ENCODE measurements around the gene PDIA5. TPM values are rescaled to one million over a fixed set of nuclear protein-coding genes. Genes with fewer than 3 reads are reported as not detected.

The PDIA5 gene
- 31.7 and 34.2 TPM in 2 replicates for total RNA-seq (2014; rRNA removed; shearing (Covaris generic))

DNA sequence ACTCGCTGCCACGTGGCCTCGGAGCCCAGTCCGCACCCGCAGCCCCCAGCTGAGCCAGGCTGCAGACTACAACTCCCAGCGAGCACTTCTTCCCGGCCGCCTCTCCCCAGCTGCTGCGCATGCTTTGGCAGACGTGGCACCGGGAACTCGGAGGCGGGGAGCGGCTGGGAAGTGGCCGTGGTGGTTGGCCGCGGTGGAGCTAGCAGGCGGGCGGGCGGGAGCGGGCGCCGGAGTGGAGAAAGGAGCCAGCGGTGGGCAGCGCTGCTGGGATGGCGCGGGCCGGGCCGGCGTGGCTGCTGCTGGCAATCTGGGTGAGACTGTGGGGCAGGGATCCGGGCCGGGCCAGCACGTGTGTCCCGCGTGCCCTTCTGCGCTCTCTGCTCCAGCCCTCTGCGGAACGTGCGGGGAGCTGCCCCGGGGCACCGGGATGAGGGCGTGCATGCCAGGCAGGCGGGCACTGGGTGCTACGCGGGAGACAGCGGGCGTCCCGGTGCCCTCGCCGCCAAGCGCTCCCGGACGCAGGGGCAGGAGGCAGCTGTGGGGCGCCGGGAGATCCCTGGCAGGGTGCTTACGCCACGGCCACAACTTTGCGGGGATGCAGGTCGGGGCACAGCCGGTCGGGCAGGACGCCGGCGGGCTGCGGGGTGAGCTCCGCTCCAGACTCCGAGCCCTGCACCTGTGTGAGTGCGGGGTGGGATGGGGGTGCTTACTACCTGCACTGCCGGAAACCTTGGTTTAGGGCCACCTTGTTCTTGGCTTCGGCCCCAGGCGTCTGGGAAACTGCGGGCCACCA lies at the start of gene PDIA5:
Gene PDIA5 (plus strand): TSS at position 130 of the 793 bp plus-strand sequence. CDS start 140 bp downstream, at position 270.
- Histone ChIP-seq H3K4me3 (ENCODE audit: insufficient read depth, low read depth, low read length) (peak within 1 kb of the TSS; percentile 97), H3K36me3 (replicated peaks; ENCODE audit: control insufficient read depth, insufficient read depth, low read length) (no peaks in the 10 kb centered on the region), H3K27me3 (ENCODE audit: control insufficient read depth, insufficient read depth, low read length) (peaks cover 7% of the 10 kb centered on the region)
- peak; percentile 95 for DNase-seq

DNA sequence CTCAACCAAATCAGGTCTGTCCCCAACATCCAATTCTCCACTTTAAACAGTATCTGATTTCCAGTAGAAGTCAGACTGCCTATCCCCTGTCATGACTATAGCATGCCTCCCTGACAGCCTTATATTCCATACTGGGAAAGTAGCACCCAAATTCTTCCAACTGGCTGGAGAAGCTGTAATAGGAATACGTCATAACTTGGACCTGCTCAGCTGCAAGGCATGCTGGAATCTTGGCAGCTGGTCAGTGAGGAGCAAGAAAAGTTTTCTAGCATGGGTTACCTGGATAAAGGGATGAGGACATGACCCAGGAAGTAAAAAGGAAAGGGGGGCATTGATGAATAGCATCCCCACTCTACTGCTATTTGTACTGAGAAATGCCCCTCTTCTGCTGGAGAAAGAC lies 48.1 kb upstream of the PDIA5 start:
- Histone ChIP-seq H3K36me3 (replicated peaks; ENCODE audit: control insufficient read depth, insufficient read depth, low read length) (no peaks in the 10 kb centered on the region), H3K27me3 (ENCODE audit: control insufficient read depth, insufficient read depth, low read length) (peaks cover 2% of the 10 kb centered on the region)
- no peak for DNase-seq

DNA sequence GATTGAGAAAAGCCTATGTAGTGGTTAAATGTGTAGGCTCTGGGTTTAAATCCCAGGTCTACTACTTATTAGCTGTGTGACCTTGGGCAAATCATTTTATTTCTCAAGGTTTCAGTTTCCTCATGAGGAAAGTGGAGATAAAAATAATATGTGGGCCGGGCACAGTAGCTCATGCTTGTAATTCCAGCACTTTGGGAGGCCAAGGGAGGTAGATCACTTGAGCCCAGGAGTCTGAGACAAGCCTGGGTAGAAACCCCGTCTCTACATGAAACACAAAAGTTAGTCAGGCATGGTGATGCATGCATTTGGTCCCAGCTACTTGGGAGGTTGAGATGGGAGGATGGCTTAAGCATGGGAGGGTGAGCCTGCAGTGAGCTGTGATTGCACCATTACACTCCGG lies 47.7 kb upstream of the PDIA5 start:
- DNase-seq: no peak
- no peak overlapping the region for H3K4me3 ChIP-seq (ENCODE audit: insufficient read depth, low read depth, low read length)
- H3K36me3 ChIP-seq (replicated peaks; ENCODE audit: control insufficient read depth, insufficient read depth, low read length): no peaks in the 10 kb centered on the region
- peaks cover 4% of the 10 kb centered on the region for H3K27me3 ChIP-seq (ENCODE audit: control insufficient read depth, insufficient read depth, low read length)

More for the DNA sequence above, 48.1 kb upstream of the PDIA5 start:
- H3K4me3 ChIP-seq (ENCODE audit: insufficient read depth, low read depth, low read length): no peak overlapping the region

DNA sequence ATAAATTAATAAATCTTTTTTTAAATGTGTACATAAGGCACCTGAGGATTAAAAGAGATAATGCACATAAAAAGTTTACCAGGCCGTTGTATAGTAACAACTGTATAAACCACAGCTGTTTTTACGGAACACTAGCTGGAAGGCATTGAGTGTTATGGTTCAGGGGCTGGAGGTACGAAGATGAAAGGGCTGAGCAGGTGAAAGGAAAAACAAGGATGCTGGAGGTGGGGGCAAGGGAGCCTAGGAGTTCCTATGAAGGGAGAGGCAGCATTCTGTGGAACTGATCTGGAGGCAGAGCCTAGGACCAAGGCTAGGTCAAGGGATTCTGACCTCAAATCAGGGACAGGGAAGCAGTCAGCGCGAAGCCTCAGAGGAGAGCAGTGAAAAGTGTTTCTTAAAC lies 47.2 kb upstream of the PDIA5 start:
- DNase-seq: no peak
- Histone ChIP-seq H3K27me3 (ENCODE audit: control insufficient read depth, insufficient read depth, low read length) (peaks cover 7% of the 10 kb centered on the region), H3K4me3 (ENCODE audit: insufficient read depth, low read depth, low read length) (no peak overlapping the region), H3K36me3 (replicated peaks; ENCODE audit: control insufficient read depth, insufficient read depth, low read length) (no peaks in the 10 kb centered on the region)

DNA sequence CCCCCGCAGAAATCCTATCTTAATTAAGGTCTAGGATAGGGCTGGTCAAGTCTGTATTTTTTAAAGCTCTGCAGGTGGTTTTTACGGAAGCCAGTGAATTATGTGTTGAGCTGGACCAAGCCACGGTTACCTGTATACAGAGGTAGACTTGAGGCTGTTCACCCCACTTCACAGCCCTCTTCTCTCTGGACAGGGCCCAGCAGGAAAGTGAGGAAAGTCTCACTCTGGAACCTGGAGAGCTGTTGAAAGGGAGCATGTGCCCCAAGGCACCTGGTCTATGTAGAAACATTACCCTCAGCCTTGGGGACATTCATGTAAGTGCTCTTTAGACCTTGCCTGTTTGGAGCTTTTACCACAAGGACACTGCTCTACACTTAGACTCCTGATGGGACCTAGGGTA lies 46.1 kb upstream of the PDIA5 start:
- H3K36me3 ChIP-seq (replicated peaks; ENCODE audit: control insufficient read depth, insufficient read depth, low read length): no peaks in the 10 kb centered on the region
- no peak for DNase-seq
- peaks cover 17% of the 10 kb centered on the region for H3K27me3 ChIP-seq (ENCODE audit: control insufficient read depth, insufficient read depth, low read length)
- no peak overlapping the region for H3K4me3 ChIP-seq (ENCODE audit: insufficient read depth, low read depth, low read length)

DNA sequence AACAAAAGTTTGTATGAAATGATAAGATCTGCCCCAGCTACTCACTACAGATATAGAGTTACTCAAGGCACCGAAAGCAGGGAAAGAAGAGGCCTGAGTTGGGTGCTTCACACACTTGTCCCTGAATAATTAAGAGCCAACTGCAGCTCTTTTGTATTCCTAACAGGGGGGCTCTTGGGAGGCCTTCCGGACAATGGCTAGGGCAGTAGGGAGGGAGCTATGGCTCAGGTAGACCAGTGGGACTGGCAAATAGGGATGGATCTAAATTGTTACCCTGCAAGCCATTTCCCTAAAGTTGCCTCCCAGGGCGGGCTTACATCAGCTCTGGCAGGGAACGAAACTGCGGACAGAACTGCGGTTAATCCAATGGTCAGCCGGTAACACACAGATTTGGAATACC lies 45.4 kb upstream of the PDIA5 start:
- H3K27me3 ChIP-seq (ENCODE audit: control insufficient read depth, insufficient read depth, low read length): peaks cover 19% of the 10 kb centered on the region
- H3K36me3 ChIP-seq (replicated peaks; ENCODE audit: control insufficient read depth, insufficient read depth, low read length): no peaks in the 10 kb centered on the region
- DNase-seq: peak; percentile 58
- no peak overlapping the region for H3K4me3 ChIP-seq (ENCODE audit: insufficient read depth, low read depth, low read length)

DNA sequence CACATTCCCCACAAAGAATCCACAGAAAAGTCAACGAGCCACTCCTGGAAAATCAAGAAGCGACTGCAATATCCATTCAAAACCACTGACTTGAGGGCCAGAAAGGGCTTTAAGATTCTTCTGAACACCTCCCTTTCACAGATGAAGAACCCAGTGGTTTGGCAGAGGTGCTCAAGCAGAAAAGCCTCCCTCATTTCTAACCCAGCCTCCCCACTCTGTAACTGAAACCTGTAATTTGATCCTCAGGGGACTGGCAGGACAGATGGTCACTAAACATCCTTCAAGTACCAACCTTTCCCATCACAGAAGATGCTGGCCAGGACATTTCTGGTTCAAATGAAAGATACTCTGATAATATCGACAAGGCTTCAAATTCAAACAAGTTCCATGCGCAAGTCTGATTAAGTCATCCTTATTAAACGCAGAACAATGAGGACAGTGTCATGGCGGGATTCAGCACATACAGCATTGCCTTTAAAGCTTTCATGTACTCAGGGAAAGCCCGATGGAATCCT lies 44.8 kb upstream of the PDIA5 start:
- peaks cover 25% of the 10 kb centered on the region for H3K27me3 ChIP-seq (ENCODE audit: control insufficient read depth, insufficient read depth, low read length)
- no peaks in the 10 kb centered on the region for H3K36me3 ChIP-seq (replicated peaks; ENCODE audit: control insufficient read depth, insufficient read depth, low read length)
- peak; percentile 51 for DNase-seq
- H3K4me3 ChIP-seq (ENCODE audit: insufficient read depth, low read depth, low read length): no peak overlapping the region

DNA sequence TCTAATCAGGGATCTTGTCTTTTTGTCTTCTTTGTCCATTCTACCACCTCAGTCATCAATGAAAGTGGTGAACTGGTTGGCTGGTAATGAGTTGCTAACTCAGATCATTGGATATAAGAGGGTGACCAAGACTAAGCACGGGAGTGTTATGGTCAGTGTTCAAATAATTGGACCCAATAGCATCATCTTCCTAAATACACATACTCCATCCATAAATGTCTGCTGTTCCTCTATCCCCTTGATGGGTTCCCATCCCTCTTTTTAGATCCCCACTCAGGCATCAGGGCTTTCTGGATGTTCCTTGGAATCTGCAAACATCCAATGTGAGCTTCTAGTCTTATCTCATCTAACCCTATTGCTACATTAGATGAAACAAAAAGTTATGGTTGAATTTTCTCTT lies 42.8 kb upstream of the PDIA5 start:
- Histone ChIP-seq H3K27me3 (ENCODE audit: control insufficient read depth, insufficient read depth, low read length) (peaks cover 35% of the 10 kb centered on the region), H3K36me3 (replicated peaks; ENCODE audit: control insufficient read depth, insufficient read depth, low read length) (no peaks in the 10 kb centered on the region), H3K4me3 (ENCODE audit: insufficient read depth, low read depth, low read length) (no peak overlapping the region)
- no peak for DNase-seq

DNA sequence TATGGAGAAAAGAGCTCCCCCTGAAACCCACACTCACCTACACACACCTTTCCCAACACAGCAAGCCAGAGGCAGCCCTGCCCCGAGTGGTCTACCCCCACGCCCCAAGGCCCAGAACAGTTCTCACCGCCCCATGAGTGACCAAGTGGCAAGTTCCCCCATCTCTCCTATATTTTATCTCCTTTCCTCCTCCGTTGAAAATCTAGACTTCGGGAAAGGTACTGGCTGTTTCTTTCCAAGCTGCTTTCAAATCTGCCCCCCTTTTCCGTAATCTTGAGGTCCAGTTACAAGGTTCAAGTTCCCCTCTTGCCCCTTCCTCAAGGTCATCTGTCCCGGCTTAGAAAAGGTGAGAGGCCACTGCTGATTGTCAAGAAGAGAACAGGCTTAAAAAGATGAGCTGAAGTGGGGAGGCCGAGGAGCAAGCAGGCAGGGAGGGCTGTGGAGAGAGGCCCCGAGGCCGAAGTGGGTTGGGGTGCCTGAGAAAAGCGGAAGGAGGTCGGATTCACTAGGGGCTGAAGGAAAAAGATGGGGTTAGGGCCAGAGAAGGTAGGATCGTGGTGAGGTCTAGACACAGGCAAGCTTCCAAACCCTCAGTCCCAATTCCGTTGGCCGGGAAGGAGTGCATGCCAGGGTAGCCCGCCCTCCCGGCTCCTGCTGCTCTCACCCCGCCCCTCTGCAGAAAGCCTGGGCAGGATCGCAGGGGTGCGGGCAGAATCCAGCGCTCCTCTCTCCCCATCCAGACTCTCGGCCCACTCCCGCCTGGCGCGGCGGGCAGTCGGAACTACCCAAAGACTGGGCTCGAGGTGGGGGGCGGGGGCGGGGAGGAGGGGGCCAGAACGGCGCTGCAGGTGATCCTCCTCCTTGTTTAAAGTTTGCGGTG lies 40.9 kb upstream of the PDIA5 start:
- peak overlapping the region; percentile 73 for H3K4me3 ChIP-seq (ENCODE audit: insufficient read depth, low read depth, low read length)
- H3K27me3 ChIP-seq (ENCODE audit: control insufficient read depth, insufficient read depth, low read length): peaks cover 45% of the 10 kb centered on the region
- H3K36me3 ChIP-seq (replicated peaks; ENCODE audit: control insufficient read depth, insufficient read depth, low read length): no peaks in the 10 kb centered on the region
- DNase-seq: peak; percentile 92

DNA sequence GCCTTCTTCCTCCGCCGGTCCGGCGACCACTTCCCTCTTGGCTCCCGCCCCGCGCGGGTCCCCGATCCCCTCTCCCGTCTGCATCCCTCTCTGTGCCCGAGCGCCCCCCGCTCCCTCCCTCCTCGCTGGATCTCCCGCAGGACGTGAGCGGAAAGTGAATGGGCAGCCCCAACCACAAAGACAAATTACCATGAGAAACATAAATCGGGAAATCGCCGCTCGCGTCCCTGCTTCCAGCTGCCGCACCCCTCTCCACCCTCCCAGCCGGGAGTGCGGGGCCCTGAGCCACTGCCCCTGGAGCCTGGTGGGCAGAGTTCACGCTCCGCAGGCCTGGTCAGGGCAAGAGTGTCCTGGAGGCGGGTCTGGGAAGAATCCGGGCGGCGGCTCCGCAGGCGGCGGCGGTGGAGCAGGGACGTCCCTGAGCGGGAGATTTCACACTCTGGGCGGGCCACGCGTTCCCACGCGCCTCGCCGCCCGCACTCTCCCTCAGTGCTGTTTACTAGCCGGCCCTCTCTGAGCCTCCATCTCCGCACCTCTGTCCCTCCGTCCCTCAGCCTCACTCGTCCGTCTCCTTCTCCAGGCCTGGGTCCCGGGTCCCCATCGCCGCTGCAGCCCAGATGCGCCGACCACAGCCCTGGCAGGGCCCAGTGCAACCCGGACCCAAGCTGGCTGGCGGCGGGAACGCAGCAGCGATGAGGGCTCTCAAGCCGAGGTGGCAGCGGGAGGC lies 40.1 kb upstream of the PDIA5 start:
- H3K27me3 ChIP-seq (ENCODE audit: control insufficient read depth, insufficient read depth, low read length): peaks cover 45% of the 10 kb centered on the region
- peak overlapping the region; percentile 73 for H3K4me3 ChIP-seq (ENCODE audit: insufficient read depth, low read depth, low read length)
- DNase-seq: peak; percentile 93

DNA sequence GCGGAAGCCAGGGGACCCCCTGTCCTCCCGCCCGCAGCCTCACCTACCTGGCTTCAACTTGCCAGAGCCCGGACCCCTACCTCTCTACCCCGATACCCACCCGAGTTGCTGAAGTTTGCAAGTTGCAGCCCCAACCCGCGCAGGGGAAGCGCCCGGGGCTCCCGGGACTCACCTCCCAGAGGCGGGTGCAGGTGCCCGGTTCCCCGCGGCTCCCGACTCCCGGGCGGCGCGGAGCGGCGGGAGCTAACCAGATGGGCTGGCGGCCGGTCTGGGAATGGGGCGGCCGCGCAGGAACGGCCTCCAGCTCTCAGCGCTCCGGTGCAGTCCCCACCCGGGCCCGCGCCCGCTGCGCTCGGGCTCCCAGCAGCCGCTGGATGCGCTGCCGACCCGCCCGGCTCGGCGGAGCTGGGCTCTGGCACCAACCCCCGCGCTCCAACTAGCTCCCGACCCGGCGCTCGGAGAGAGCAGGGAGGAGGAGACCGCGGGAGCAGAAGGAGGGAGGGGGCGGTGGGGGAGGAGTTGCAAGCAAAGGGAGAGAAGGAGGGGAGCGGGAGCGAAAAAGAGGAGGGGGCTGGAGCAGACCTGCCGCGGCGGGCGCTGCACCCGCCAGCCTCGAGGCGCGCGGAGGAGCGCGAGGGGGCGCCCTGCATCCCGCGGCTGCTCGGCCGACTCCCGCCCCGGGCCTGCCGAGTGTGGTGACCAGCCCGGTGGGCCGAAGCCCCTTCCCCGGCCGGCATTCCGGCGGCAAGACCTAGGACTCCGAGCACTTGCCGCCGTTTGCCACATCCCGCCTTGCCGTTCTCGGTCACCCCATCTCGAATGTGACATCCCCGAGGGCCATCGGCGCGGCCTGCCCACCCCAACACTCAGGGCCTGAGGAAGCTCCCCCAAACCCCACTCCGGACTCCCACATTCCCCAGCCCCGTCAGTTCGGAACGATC lies 39.3 kb upstream of the PDIA5 start, which contains the start of gene SEMA5B:
Gene SEMA5B (minus strand): TSS at position 472 of the 941 bp plus-strand sequence. CDS start 66,500 bp downstream, outside the sequence.
- H3K36me3 ChIP-seq (replicated peaks; ENCODE audit: control insufficient read depth, insufficient read depth, low read length): no peaks in the 10 kb centered on the region
- peak within 1 kb of the TSS; percentile 73 for H3K4me3 ChIP-seq (ENCODE audit: insufficient read depth, low read depth, low read length)
- H3K27me3 ChIP-seq (ENCODE audit: control insufficient read depth, insufficient read depth, low read length): peaks cover 43% of the 10 kb centered on the region
- DNase-seq: peak; percentile 95

More for the DNA sequence above, 40.1 kb upstream of the PDIA5 start:
- H3K36me3 ChIP-seq (replicated peaks; ENCODE audit: control insufficient read depth, insufficient read depth, low read length): no peaks in the 10 kb centered on the region

DNA sequence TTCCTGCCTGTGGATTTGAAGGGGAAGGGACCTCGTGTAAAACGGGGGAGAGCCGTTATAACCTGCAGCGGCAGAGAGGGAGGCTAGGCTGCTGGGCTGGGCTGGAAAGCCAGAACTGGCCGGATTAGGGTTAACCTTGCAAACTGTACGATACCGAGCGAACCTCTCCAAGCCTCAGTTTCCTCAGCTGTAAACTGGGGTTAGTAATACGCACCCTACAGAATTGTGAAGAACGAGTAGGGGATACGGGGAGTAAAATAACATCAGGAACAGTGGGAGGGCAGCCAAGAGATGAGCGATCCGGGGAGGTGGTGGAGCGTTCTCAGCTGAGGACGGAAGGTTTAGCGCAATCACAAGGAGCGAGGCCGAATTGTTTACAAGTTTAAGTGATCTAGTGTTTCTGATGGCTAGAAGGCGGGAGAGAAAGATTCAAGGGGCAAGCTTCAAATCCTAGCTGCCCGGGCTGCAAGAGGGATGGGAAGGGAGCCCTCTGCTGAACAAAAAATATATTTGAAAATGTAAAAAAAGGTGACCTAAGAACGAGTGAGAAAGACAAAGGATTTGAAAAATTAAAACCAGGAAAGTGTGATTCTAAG lies 38.5 kb upstream of the PDIA5 start:
- Histone ChIP-seq H3K4me3 (ENCODE audit: insufficient read depth, low read depth, low read length) (peak overlapping the region; percentile 73), H3K27me3 (ENCODE audit: control insufficient read depth, insufficient read depth, low read length) (peaks cover 43% of the 10 kb centered on the region), H3K36me3 (replicated peaks; ENCODE audit: control insufficient read depth, insufficient read depth, low read length) (no peaks in the 10 kb centered on the region)
- DNase-seq: peak; percentile 80

DNA sequence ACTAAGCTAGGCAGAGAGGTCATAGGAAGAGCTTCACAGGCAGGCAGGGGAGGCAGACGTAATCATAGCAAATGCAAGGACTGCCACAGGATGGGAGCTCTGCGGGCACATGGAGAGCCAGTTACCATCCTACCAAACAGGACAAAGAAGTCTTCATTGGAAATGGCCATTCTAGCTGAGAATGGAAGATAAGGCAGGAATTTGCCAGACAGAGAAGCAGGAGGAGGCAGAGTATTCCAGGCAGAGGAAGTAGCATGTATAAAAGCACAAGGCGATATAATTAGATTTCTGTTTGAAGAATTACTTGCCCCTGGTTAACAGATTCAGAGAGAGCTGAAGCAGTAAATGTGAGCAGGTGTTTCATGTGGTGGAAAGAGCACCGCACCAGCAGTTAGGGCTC lies 35.8 kb upstream of the PDIA5 start:
- peaks cover 26% of the 10 kb centered on the region for H3K27me3 ChIP-seq (ENCODE audit: control insufficient read depth, insufficient read depth, low read length)
- DNase-seq: no peak
- H3K4me3 ChIP-seq (ENCODE audit: insufficient read depth, low read depth, low read length): no peak overlapping the region
- H3K36me3 ChIP-seq (replicated peaks; ENCODE audit: control insufficient read depth, insufficient read depth, low read length): no peaks in the 10 kb centered on the region

Measured in H7 (cell line).